Raji (cell line): ENCODE measurements around the gene ITGA11.

Experiments used
- POLR2A ChIP-seq: IDR thresholded peaks from 2 replicates; pipeline ENCODE4 v1.6.1; 2011; ENCODE audit warnings: low read depth, low read length, control low read depth; ENCODE audit not compliant: insufficient read depth

ITGA11 gene

DNA sequence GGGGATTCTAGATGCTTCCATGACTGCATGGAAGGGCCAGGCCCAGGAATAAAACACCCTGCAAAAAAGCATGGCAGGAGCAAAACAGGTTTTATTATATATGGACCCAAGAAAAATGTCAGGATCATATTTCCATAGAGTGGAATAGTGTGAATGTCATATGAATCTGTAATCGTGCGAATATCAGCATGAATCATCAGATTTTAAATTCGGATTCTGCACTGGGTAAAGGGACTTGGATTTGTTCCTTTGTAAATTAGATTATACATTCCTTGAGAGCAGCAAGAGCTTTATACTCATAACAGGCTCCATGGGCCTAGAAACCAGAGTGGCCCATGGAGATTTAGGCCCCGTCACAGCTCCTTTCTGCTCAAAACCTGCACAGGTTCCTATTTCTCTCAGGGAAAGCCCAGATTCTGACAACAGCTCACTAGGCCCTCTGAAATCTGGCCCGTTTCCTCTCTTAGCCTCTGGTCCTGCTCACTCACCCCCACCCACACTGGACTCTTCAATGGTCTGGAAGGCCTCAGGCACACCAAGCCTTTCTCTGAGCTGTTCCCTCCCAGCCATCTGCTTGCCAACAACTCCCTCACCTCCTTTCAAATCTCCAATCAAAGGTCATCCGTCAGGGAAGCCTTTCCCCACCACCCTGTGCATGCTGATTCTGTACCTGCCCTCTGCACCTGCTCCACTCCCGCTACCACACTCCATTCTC lies 78.4 kb downstream of the ITGA11 start:
- no peak for TF ChIP-seq POLR2A

DNA sequence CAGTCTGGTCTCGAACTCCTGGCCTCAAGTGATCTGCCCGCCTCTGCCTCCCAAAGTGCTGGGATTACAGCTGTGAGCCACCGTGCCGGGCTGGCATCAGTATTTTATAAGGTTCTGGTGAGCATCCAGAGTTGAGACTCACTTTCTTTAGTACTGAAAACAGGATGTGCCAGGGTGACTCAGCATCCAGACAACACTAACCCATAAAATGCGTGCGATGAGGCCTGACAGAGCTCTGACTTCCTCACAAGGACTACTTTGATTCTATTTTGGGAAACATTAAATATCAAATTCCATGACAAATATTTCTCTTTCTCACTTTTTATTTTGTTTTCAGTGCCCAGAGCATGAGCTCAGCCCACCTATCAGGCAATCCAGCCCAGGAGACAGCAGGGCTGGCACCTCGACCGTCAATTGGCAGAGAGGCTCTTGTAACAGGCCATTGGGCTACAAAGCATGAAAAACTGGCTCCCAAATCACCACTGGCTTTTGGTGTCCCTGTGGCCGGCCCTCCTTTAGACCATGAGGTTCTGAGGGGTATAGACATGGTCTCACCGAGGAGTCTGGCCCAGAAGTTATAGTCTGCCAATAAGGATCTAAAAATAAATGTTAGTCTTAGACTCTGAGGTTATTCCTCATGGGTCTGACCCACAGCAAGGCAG lies 79.4 kb downstream of the ITGA11 start:
- TF ChIP-seq POLR2A = no peak

DNA sequence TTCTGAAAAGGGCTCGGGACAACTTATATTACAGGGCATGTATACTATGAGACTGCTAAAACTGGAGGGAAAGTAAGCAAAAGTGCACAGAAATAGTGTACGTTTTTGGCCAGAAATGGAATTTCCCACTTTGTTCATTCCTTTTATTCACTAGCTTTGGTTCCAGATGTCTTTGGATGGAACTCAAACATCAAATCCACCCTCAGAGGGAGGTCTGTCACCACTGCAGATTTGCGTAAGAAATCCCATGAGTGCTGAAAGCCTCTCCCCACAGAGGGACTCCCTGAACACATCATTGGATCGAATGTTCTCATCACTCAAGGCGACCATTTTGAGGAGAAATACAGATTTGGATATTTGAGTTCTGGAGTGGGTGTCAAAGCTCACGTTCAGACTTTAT lies 82.8 kb downstream of the ITGA11 start:
- TF ChIP-seq POLR2A = no peak

DNA sequence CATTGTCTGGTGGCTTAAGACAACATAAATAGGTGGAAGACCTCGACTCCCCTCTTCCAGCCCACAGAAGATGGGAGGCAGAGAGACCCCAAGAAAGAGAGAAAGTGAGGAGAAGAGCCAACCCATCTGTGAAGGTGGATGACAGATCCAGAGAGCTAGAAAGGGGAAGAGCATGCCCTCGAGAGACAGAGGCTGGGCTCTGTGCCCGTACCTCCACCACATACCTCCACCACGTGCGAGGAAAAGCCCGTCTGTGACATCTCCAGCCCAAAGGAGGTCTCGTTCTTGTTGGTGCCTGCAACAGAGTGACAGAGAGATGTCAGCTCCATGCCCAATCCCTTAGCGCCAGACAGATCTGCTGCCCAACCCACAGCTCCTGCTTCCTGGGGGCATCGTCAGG lies 83.4 kb downstream of the ITGA11 start:
- no peak for TF ChIP-seq POLR2A

DNA sequence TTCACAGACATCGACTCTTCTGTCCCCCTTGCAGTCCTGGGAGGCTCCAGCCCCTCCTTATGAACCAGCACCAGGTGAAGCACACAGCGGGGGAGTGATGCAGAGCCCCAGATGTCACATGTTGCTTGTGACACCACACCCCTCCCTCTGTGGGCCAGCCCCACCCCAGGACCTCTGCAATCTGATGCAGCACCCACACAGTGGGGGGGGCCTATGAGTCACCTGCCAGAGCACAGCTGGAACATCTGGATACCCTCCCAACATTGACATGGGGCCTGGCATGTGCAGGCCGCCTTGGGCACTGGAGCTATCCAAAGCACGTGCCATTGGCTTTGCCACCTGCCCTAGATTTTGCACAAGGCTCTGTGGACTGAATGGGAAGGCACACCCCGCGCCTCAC lies 83.9 kb downstream of the ITGA11 start:
- no peak for TF ChIP-seq POLR2A

DNA sequence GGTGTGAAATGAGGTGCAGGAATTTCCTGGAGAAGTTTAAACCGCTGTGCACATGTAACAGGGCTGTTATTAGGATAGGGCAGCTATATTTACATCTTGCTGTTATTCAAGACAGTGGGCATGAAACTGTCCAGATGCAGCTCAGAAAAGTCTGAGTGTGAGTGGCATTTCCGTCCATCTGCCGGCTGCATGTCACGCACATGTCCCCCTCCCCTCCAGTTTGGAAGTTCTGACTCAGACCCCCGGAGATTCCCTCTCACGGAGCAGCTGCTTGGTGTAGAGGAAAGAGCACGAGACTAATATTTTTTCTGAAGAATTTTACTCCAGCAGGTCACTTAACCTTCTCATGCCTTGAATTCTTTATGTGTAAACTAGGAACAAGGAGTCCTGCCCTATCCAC lies 84.6 kb downstream of the ITGA11 start:
- no peak for TF ChIP-seq POLR2A

DNA sequence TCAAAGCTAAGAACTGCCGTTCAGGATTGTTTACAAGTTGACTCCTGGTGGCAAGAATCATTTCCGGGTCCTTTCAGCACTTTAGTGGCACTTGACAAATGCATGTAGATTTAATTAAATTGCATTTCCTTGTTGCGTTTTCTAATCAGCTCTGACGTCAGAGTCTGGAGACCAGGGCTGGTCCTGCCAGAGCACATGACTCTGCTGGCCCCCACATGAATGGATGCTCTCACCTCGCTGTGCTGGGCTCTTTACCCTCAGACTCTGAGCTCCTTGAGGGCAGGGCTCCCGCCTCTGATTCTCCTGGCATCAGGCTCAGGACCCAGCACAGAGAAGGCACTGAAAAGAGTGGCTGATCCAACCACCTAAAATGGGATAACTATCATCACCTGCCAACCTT lies 85.0 kb downstream of the ITGA11 start:
- TF ChIP-seq POLR2A = no peak

DNA sequence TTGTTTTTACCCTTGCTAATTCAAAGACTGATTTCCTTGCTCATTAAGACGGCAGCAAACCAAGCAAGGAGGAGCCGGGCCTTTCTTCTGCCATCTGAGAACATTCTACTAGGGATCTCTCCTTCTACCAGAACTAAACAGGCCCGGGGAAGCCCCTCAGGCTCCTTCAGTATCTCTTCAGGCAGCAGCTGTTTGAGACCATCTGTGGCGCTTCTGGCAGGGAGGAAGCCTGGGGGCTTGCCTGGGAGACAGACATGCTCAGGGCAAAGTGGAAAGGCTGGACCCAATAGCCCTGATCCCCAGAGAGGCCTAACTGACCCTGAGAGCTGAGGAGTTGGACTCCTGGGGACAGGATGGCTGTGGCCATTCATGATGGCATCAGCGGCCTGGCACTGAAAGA lies 86.5 kb downstream of the ITGA11 start:
- no peak for TF ChIP-seq POLR2A

DNA sequence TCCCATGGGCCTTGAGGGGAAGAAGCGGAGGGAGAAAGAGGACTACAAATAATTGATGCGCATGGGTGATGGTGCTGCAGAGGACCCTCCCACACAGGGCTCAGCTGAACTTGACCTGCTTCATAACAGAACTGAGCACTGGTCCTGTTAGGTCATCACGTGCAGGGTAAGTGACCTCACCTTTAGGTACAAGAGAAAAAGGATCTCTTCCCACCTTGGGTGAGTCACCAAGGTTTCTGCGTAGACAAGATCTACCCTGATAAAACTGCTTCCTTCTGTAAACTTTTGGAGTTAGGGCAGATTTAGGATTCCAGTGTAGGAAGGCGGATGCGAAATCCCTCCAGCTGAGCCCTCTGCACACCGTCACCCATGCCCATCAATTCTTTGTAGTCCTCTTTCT lies 87.4 kb downstream of the ITGA11 start:
- TF ChIP-seq POLR2A = no peak

DNA sequence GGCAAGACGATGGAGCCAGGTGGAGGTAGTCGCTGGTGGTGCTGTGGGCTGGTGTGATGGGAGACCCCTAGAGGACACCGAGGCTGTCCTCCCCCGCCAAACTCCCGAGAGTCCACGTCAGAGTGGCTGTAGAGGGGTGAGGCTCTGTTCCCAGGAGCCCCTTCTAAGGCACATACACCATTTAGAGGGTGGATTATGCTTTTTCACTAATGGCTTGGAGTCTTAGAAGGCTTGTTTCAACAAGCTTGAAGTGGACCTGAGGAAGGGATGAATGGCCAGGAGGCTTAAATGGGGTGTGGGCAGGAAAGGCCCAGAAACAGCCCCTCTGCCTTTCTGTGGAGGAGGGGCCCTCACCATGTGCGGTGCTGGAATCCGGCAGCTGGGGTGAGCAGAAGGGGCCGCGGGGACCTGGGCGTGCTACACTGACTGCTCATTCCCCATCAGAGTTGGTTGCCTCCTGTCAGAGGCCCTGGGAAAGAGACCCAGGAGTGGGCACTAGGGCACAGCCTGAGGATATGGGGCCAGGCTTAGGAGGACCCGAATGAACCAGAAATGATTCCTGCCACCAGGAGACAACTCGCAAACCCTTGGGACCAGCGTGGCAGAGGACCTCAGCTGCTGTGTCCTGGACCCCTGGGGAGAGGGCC lies 88.3 kb downstream of the ITGA11 start:
- no peak for TF ChIP-seq POLR2A

DNA sequence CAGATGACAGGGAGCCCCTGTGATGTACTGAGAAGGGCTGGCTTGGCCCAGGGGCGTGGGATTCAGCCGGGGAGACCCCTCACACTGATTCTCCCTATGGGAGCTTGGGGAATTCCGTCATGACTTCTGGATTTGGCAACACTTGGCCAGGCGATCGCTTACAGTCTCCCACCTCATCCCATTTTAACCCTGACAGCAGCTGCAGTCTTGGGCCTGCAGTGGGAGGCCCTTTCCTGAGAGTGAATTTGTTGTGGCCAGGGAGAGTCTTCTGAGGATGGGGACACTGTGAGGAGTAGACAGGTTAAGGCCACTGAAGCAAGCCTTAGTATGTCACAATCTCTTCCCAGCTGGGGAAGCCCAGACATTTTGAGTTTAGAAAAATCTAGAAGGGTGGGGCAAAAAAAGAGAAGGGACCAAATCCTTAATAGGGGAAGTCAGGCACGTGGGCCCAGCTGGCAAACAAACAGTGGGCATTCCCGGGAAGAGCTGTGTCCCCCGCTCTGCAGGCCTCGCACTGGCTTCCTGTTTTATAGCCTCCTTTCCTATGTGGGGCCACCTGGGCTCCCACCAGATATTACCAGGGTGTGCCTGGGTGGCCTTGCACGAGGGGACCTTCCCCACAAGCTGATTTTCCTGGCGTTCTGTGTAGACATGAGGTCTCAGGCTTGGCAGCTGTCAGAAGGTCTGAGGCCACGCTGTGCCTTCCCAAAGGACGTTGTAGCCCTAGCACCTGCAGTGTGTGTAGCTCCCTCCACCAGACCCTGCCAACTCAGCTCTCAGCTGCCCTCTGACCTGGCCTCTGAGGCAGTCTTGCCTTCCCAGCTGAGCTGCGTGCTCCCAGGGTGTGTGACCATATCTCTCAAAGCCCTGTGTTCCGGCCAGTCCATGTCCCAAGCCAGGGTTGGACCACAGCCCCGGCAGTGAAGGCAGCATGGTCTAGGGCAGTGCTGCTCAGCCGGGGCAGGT lies 89.9 kb downstream of the ITGA11 start:
- TF ChIP-seq POLR2A = no peak

DNA sequence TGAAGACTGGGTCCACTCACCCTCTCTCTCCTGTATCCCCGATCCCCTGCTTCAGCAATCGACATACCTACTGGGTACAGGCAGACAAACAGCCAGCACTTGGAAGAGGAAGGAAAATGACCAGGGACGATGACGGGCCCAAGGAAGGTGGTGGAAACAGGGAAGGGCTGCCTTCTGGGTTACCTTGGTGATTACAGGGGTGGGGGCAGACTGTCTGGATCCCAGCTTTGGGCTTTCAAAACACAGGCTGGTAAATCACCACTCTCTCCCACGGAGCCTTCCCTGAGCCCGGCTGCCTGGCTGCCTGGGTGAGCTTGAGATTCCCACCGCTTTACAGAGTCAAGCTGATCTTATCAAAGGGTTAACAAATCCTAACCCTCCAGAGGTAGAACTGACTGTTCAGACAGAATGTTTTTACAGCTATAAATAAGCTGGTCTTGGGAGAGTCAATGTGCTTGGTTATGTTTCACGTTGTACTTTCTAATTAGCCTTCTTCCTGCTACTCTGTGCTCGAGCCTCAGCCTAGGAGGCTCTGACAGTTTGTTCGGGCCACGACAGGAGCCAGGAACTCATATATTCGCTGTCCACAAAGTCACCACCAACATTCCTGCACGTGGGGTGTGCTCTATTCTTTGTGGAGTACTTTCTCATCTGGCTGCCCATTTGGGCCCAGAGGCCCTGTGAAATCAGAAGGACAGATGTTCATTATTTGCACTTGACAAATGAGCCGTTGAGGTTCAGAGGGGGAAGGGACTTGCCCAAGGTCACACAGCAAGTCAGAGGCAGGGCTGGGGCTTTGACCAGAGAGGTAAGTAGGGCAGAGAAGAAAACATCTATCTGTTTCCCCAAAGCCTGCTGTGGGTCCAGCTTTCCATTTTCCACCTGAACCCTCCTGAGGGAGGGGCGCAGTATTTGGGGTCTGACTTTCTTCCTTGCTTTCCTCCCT lies 91.0 kb downstream of the ITGA11 start:
- TF ChIP-seq POLR2A = no peak

DNA sequence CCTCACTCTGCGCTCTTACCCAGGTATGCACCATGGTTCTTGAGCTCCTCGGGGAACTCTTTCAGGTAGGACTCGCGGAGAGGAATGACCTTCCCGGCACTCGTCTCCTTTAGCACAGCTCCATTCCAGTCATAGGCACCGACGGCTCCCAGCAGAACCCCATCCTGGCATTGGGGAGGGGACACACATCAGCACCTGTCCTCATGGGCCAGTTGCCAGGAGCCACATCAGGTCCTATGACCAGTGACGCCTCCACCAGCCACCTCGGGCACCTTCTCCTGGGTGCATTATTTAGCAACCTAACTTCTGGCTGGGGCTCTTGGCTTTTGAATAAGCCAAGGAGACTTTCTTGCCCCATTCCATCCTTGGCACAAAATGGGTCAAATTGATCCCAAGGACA lies 92.5 kb downstream of the ITGA11 start:
- no peak for TF ChIP-seq POLR2A

DNA sequence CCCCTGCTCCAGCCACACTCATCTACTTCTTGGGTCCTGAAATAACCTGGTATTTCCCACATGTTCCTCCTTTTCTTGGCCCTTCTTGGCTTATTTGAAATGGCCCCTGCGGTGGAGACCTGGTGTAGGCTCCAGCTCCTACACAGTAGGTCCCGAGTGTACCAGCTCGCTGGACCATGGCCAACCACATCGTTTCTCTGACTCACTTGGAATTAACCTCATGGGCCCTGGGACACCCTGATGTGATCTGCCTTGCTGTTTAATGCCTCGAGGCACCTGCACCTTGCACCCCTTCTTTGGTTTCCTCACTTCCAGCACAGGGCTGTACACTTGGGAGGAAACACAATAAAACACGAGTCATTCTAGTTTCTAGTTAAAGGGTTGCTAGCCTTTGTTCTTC lies 94.1 kb downstream of the ITGA11 start:
- TF ChIP-seq POLR2A = no peak
